HG03175 (cell line): Measurements from ENCODE around the gene OR6S1.
A peak's percentile ranks its signal among the peaks of the same experiment; 100 is the strongest.
"Not testable (repeated sequence)": the region's sequence is repeated elsewhere in the genome, so short reads cannot be mapped to it uniquely, and the experiment has no call there.

ENCODE experiments used
- ATAC-seq: cut with Tn5 transposase; IDR thresholded peaks from one replicate; pipeline ENCODE4 v1.9.1; 2021; ENCODE audit warnings: mild to moderate bottlenecking, moderate library complexity; ENCODE audit not compliant: unreplicated experiment

OR6S1 gene

GRCh38 chr14:20631880-20632389, 9.6 kb downstream of the OR6S1 start:
- no peak for ATAC-seq

- no peak for ATAC-seq
These were observed 10.2 kb downstream of the OR6S1 start for GRCh38 chr14:20631023-20631879.

- no peak for ATAC-seq
These were observed 11.0 kb downstream of the OR6S1 start for GRCh38 chr14:20630340-20631022.

- no peak for ATAC-seq
These were observed 13.2 kb downstream of the OR6S1 start for GRCh38 chr14:20628063-20628854.

- no peak for ATAC-seq
These were observed 14.0 kb downstream of the OR6S1 start for GRCh38 chr14:20627346-20628027.

- ATAC-seq: no peak
These were observed 15.2 kb downstream of the OR6S1 start for GRCh38 chr14:20626274-20626673.

- ATAC-seq: peak; percentile 44
These were observed 16.9 kb downstream of the OR6S1 start for GRCh38 chr14:20624495-20625070.

GRCh38 chr14:20623798-20624197, 17.7 kb downstream of the OR6S1 start:
- ATAC-seq: no peak

- ATAC-seq: no peak
These were observed 18.6 kb downstream of the OR6S1 start for GRCh38 chr14:20622816-20623291.

- no peak for ATAC-seq
These were observed 20.6 kb downstream of the OR6S1 start for GRCh38 chr14:20620798-20621478.

GRCh38 chr14:20619688-20620087, 21.8 kb downstream of the OR6S1 start:
- ATAC-seq: not testable (repeated sequence)

- ATAC-seq: no peak
These were observed 23.2 kb downstream of the OR6S1 start for GRCh38 chr14:20618271-20618749.

- peak; percentile 40 for ATAC-seq
These were observed 24.1 kb downstream of the OR6S1 start for GRCh38 chr14:20617138-20618003.

GRCh38 chr14:20615996-20616395, 25.5 kb downstream of the OR6S1 start:
- ATAC-seq: no peak

- no peak for ATAC-seq
These were observed 27.3 kb downstream of the OR6S1 start for GRCh38 chr14:20614038-20614840.

GRCh38 chr14:20613094-20614037, 28.1 kb downstream of the OR6S1 start:
- peak; percentile 74 for ATAC-seq
